Nephron (organoid): ENCODE results near the gene IBA57.

Experiments
- H3K27ac Mint-ChIP-seq, 3 experiments: 2 replicates each; pipeline ENCODE4 v1.8.0; 2020; ENCODE audit warnings: mixed read lengths in 3 of 3, mild to moderate bottlenecking in 2 of 3, moderate library complexity in 1 of 3
- H3K27me3 Mint-ChIP-seq: 2 replicates; pipeline ENCODE4 v1.8.0; 2021; ENCODE audit warnings: low read depth, mild to moderate bottlenecking, moderate library complexity, mixed read lengths
- H3K36me3 Mint-ChIP-seq: 2 replicates; pipeline ENCODE4 v1.8.0; 2020; ENCODE audit warnings: low read depth, mixed read lengths
- H3K4me1 Mint-ChIP-seq: 2 replicates; pipeline ENCODE4 v1.8.0; 2020; ENCODE audit warnings: mixed read lengths
- H3K4me3 Mint-ChIP-seq, 3 experiments: 2 replicates each; pipeline ENCODE4 v1.8.0; 2020; ENCODE audit warnings: mild to moderate bottlenecking in 3 of 3, mixed read lengths in 3 of 3, moderate library complexity in 2 of 3
- H3K9me3 Mint-ChIP-seq: 2 replicates; pipeline ENCODE4 v1.8.0; 2020; ENCODE audit warnings: mixed read lengths
- TF ChIP-seq, protein P1 (sequence below), 3 experiments: fragments of 200-600 bp; sonication (generic); IDR thresholded peaks; one replicate each; pipeline ENCODE4 v1.5.0; 2021; ENCODE audit warnings: antibody characterized with exemption in 3 of 3; ENCODE audit not compliant: unreplicated experiment in 3 of 3

Gene IBA57

DNA sequence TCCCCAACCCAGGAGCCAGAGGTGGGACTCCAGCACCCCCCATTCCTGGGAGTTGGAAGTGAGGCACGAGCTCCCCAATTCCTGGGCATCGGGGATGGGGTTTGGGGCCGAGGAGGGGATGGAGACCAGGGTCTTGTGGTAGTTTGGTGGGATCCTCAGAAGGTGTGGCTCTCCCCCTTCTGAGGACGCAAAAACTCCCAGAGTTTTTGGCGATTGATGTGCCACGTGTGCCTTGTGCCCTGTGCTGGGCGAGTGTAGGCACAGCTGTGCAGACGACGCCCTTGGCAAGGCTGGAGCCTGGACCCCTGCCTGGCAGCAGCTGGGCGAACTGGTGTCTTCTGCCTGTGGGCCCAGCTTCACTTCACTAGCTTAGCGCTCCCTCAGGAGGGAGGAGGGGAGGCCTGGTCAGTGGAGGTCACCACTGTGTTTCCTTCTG is 22.9 kb upstream of the IBA57 start:
- Mint-ChIP-seq H3K36me3 (no peaks in the 10 kb centered on the region), H3K4me3 (peak overlapping the region; percentile 50 to 91 (median 73)), H3K4me1 (peaks cover 24% of the 10 kb centered on the region), H3K27ac (no peak overlapping the region), H3K27me3 (peaks cover under 1% of the 10 kb centered on the region), H3K9me3 (no peaks in the 10 kb centered on the region)
- TF ChIP-seq, protein P1, sequence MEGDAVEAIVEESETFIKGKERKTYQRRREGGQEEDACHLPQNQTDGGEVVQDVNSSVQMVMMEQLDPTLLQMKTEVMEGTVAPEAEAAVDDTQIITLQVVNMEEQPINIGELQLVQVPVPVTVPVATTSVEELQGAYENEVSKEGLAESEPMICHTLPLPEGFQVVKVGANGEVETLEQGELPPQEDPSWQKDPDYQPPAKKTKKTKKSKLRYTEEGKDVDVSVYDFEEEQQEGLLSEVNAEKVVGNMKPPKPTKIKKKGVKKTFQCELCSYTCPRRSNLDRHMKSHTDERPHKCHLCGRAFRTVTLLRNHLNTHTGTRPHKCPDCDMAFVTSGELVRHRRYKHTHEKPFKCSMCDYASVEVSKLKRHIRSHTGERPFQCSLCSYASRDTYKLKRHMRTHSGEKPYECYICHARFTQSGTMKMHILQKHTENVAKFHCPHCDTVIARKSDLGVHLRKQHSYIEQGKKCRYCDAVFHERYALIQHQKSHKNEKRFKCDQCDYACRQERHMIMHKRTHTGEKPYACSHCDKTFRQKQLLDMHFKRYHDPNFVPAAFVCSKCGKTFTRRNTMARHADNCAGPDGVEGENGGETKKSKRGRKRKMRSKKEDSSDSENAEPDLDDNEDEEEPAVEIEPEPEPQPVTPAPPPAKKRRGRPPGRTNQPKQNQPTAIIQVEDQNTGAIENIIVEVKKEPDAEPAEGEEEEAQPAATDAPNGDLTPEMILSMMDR (IDR thresholded peaks at IDR 0.05; ENCODE audit: unreplicated experiment in 3 of 3): no peak

DNA sequence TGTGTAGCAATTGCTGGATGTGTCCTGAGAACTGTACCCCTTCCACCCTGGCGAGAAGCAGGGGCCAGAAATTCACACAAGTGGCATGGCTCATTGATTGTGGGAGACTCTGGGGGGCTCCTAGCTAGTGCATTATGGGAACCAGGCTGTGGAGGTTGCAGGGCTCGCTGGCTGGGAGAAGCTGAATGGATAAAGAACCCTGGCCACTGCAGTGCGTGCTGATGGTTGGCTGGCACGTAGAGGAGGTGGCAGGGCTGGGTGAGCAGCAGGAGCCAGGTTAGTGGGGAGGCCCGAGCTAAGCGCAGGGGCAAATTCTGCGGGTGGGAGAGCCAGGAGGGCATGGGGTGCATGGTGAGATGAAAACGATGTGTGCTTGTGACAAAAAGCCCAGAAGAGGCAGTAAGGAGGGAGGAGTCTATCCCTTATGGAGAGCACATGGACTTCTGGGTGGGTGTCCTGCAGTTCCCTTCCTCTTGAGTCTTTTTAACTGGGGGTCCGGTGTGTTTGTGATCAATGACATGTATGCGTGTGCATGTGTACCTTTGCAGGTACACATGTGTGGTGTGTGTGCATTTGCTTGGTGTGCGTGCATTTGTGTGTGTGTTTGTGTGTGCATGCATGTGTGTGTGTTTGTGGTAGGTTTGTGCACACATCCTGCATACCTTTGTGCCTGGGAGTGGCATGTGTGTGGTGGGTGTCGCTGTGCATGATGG is 22.0 kb upstream of the IBA57 start:
- Mint-ChIP-seq H3K36me3 (no peaks in the 10 kb centered on the region), H3K4me1 (peaks cover 24% of the 10 kb centered on the region), H3K4me3 (peak overlapping the region; percentile 50 to 91 (median 73)), H3K9me3 (no peaks in the 10 kb centered on the region), H3K27me3 (no peaks in the 10 kb centered on the region), H3K27ac (peak overlapping the region in 1 of 3 experiments; percentile 26)
- TF ChIP-seq, protein P1 (IDR thresholded peaks at IDR 0.05; ENCODE audit: unreplicated experiment in 3 of 3): no peak

DNA sequence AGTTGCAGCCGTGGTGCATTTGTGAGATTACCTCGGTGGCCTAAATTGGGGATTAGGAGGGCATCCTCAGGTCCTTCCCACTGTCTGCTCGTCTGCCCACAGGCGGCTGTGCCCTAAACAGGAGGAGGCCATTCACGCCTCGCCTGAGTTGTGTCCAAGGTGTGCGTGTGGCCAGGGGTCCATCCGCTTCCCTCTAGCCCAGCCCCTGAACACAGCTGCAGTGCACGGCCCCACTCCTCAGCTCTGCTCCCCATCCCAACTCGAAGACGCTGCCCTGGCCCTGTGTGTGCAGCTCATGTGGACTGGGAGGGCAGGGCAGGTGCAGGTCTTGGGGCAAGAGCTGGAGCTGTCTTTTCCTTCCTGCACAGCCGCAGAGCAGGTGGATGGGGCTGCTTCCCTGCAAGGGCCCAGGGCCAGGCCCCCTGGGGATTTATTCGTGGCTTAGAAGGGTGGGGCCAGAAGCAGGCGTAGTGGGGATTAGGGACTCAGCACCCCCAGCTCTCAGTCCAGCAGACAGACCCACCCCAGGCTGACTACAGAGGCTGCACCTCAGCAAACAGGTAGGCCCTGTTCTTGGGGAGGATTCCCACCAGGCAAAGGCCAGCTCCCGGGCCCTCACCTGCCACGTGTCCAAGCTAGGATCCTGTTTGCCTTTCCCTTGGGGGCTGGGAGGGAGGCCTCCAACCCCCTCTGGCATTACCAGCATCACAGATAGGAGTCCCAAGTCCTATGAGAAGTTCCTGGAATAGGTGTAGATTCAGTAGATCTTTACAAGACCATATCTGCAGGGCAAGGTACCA is 21.2 kb upstream of the IBA57 start:
- Mint-ChIP-seq H3K9me3 (no peaks in the 10 kb centered on the region), H3K27me3 (no peaks in the 10 kb centered on the region), H3K36me3 (no peaks in the 10 kb centered on the region), H3K4me1 (peaks cover 24% of the 10 kb centered on the region), H3K27ac (no peak overlapping the region), H3K4me3 (peak overlapping the region in 2 of 3 experiments; percentile 45 to 91)
- TF ChIP-seq, protein P1 (IDR thresholded peaks at IDR 0.05; ENCODE audit: unreplicated experiment in 3 of 3): no peak

DNA sequence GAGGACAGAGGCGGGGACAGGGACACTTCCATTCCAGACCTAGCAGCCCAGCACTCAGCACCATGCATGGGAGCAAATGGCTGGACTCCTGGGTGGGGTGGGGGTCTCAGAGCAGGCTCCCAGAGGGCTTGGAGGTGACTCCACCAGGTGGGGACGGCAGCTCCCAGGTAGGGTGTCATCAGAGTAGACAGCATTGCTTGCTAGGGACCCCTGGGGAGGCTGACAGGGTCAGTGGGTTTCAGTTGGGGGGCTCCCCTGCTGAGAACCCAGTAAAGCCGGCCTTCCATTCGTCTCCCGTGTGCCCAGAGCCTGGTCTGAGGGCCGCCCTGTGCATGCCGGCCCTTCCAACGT is 20.6 kb upstream of the IBA57 start:
- TF ChIP-seq, protein P1 (IDR thresholded peaks at IDR 0.05; ENCODE audit: unreplicated experiment in 3 of 3): no peak
- H3K36me3 Mint-ChIP-seq: no peaks in the 10 kb centered on the region
- H3K9me3 Mint-ChIP-seq: no peaks in the 10 kb centered on the region

DNA sequence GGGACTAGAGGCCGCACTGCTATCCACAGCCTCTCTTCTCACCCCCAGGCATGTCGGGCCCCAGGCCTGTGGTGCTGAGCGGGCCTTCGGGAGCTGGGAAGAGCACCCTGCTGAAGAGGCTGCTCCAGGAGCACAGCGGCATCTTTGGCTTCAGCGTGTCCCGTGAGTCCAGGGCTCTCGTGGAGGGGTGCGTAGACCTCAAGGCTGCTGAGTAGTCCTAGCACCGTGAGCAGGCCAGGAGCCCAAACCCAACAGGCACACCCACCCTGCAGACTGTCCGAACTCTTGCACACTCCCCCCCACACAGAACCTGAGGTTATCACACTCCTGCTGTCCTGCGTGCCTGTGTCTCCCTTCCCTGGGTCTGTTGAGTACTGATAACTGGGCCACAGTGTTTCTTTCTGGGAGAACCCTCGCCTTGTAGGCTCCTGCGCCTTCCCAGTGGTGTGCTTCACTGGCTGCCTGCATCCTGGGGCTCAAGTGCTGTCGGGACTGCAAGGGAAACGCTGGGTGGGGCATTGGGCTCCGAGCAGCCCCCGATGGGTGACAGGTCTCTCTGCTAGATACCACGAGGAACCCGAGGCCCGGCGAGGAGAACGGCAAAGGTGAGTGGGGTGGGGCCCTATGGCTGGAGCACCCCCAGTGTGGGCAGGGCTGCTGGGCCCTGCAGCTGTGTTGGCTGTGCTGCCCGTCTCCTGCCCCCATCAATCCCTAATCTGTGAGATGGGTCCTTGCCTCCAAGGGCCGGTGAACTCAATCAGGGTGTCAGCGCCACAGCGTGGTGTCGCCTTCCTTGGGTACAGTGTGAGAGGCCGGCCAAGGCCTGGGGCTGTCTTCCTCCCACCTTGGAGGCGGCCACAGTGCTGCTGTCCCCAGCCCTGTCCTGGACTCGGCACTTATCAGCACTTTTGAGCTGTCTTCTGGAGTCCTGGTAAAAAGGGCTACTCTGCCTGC is 19.9 kb upstream of the IBA57 start:
- no peaks in the 10 kb centered on the region for H3K9me3 Mint-ChIP-seq
- no peaks in the 10 kb centered on the region for H3K27me3 Mint-ChIP-seq
- no peaks in the 10 kb centered on the region for H3K36me3 Mint-ChIP-seq
- H3K27ac Mint-ChIP-seq: no peak overlapping the region
- peak overlapping the region in 1 of 3 experiments; percentile 46 for H3K4me3 Mint-ChIP-seq
- peaks cover 24% of the 10 kb centered on the region for H3K4me1 Mint-ChIP-seq
- TF ChIP-seq, protein P1 (IDR thresholded peaks at IDR 0.05; ENCODE audit: unreplicated experiment in 3 of 3): no peak

More for the DNA sequence above, 20.6 kb upstream of the IBA57 start:
- no peak overlapping the region for H3K4me3 Mint-ChIP-seq
- peaks cover 24% of the 10 kb centered on the region for H3K4me1 Mint-ChIP-seq
- H3K27me3 Mint-ChIP-seq: no peaks in the 10 kb centered on the region
- H3K27ac Mint-ChIP-seq: no peak overlapping the region
